BLaER1 treated with 17β-estradiol and CSF1 and Interleukin-3, amounts not matched to agents 10 nM and 100 nM (cell line): ENCODE measurements around the gene NEU2.

Source experiments
- H3K27ac ChIP-seq, 11 experiments: shearing (Covaris generic); formaldehyde crosslinking; 2 replicates each; pipeline ENCODE4 v1.8.1; 2022
- H3K27me3 ChIP-seq, 11 experiments: shearing (Covaris generic); formaldehyde crosslinking; 2 replicates each; pipeline ENCODE4 v1.8.1; 2022
- H3K36me3 ChIP-seq, 11 experiments: shearing (Covaris generic); formaldehyde crosslinking; 2 replicates each; pipeline ENCODE4 v1.8.1; 2022
- H3K4me1 ChIP-seq, 10 experiments: shearing (Covaris generic); formaldehyde crosslinking; 2 replicates each; pipeline ENCODE4 v1.8.1; 2022
- H3K4me2 ChIP-seq, 11 experiments: shearing (Covaris generic); formaldehyde crosslinking; 2 replicates each; pipeline ENCODE4 v1.8.1; 2022
- H3K4me3 ChIP-seq, 10 experiments: shearing (Covaris generic); formaldehyde crosslinking; 2 replicates each; pipeline ENCODE4 v1.8.1; 2022
- H3K9ac ChIP-seq, 11 experiments: shearing (Covaris generic); formaldehyde crosslinking; 2 replicates each; pipeline ENCODE4 v1.8.1; 2022
- H3K9me3 ChIP-seq, 11 experiments: shearing (Covaris generic); formaldehyde crosslinking; replicated peaks in 1 of 11; 2 replicates each; pipeline ENCODE4 v1.8.1; 2022
- H4K20me1 ChIP-seq, 11 experiments: shearing (Covaris generic); formaldehyde crosslinking; 2 replicates each; pipeline ENCODE4 v1.8.1; 2022
- Cebpa-rat ChIP-seq, 11 experiments: shearing (Covaris generic); IDR thresholded peaks; 2 replicates each; pipeline ENCODE4 v1.8.1; 2022

Gene NEU2

GRCh38 chr2:233007270-233007669 lies 25.2 kb upstream of the NEU2 start:
- no peaks in the 10 kb centered on the region for H3K9me3 ChIP-seq
- H4K20me1 ChIP-seq: peaks cover 0 to 13% (median 0%) of the 10 kb centered on the region in 11 experiments; a peak in 1 of 22 replicates
- no peak overlapping the region for H3K9ac ChIP-seq
- no peak for TF ChIP-seq Cebpa-rat (IDR thresholded peaks at IDR 0.05)
- peaks cover 18 to 29% (median 24%) of the 10 kb centered on the region in 10 experiments for H3K4me1 ChIP-seq
- no peak overlapping the region for H3K4me2 ChIP-seq
- no peak overlapping the region for H3K4me3 ChIP-seq
- H3K27ac ChIP-seq: no peak overlapping the region
- no peaks in the 10 kb centered on the region for H3K36me3 ChIP-seq
- H3K27me3 ChIP-seq: no peaks in the 10 kb centered on the region

- Histone ChIP-seq H3K4me1 (peaks cover 22 to 32% (median 29%) of the 10 kb centered on the region in 10 experiments), H4K20me1 (peaks cover 0 to 13% (median 0%) of the 10 kb centered on the region in 11 experiments; a peak in 1 of 22 replicates), H3K9me3 (no peaks in the 10 kb centered on the region), H3K36me3 (no peaks in the 10 kb centered on the region), H3K9ac (no peak overlapping the region), H3K4me3 (no peak overlapping the region), H3K27ac (no peak overlapping the region), H3K4me2 (no peak overlapping the region), H3K27me3 (no peaks in the 10 kb centered on the region)
- no peak for TF ChIP-seq Cebpa-rat (IDR thresholded peaks at IDR 0.05)
Observed at GRCh38 chr2:233007739-233008138, 24.7 kb upstream of the NEU2 start.

- no peak overlapping the region for H3K4me3 ChIP-seq
- no peak overlapping the region for H3K27ac ChIP-seq
- no peak overlapping the region for H3K9ac ChIP-seq
- no peak overlapping the region for H3K4me2 ChIP-seq
- H4K20me1 ChIP-seq: peaks cover 0 to 13% (median 0%) of the 10 kb centered on the region in 11 experiments; a peak in 1 of 22 replicates
- peaks cover 26 to 33% (median 29%) of the 10 kb centered on the region in 10 experiments for H3K4me1 ChIP-seq
- no peaks in the 10 kb centered on the region for H3K9me3 ChIP-seq
- no peaks in the 10 kb centered on the region for H3K36me3 ChIP-seq
- no peak for TF ChIP-seq Cebpa-rat (IDR thresholded peaks at IDR 0.05)
- no peaks in the 10 kb centered on the region for H3K27me3 ChIP-seq
Observed at GRCh38 chr2:233009661-233010060, 22.8 kb upstream of the NEU2 start.

- Histone ChIP-seq H3K9ac (peak overlapping the region in 2 of 11 experiments; percentile 6 to 16; a peak in 3 of 22 replicates), H3K4me2 (peak overlapping the region; percentile 67 to 92 (median 82)), H4K20me1 (peaks cover 0 to 13% (median 0%) of the 10 kb centered on the region in 11 experiments; a peak in 1 of 22 replicates), H3K36me3 (no peaks in the 10 kb centered on the region), H3K4me3 (0 out of 20 replicates have a peak overlapping the region, but pooled peaks of 1 of the 10 experiments have one; percentile 21), H3K4me1 (peaks cover 26 to 33% (median 29%) of the 10 kb centered on the region in 10 experiments), H3K9me3 (no peaks in the 10 kb centered on the region), H3K27me3 (no peaks in the 10 kb centered on the region), H3K27ac (peak overlapping the region in 4 of 11 experiments; percentile 10 to 47 (median 26); a peak in 5 of 22 replicates)
- no peak for TF ChIP-seq Cebpa-rat (IDR thresholded peaks at IDR 0.05)
Observed at GRCh38 chr2:233010569-233011267, 21.8 kb upstream of the NEU2 start.

GRCh38 chr2:233011268-233011650 lies 21.2 kb upstream of the NEU2 start:
- Histone ChIP-seq H3K27me3 (no peaks in the 10 kb centered on the region), H3K4me3 (peak overlapping the region in 1 of 10 experiments; percentile 21; a peak in 1 of 20 replicates), H4K20me1 (peaks cover 0 to 13% (median 0%) of the 10 kb centered on the region in 11 experiments; a peak in 1 of 22 replicates), H3K9ac (peak overlapping the region in 2 of 11 experiments; percentile 6 to 13; a peak in 3 of 22 replicates), H3K36me3 (no peaks in the 10 kb centered on the region), H3K4me2 (peak overlapping the region; percentile 67 to 92 (median 82)), H3K4me1 (peaks cover 26 to 33% (median 29%) of the 10 kb centered on the region in 10 experiments), H3K27ac (peak overlapping the region in 6 of 11 experiments; percentile 10 to 60 (median 44); a peak in 7 of 22 replicates), H3K9me3 (no peaks in the 10 kb centered on the region)
- no peak for TF ChIP-seq Cebpa-rat (IDR thresholded peaks at IDR 0.05)

- Histone ChIP-seq H3K27me3 (no peaks in the 10 kb centered on the region), H4K20me1 (peaks cover 0 to 13% (median 0%) of the 10 kb centered on the region in 11 experiments; a peak in 1 of 22 replicates), H3K4me2 (peak overlapping the region; percentile 67 to 92 (median 82)), H3K36me3 (no peaks in the 10 kb centered on the region), H3K9me3 (no peaks in the 10 kb centered on the region), H3K27ac (peak overlapping the region in 9 of 11 experiments; percentile 10 to 60 (median 44); a peak in 17 of 22 replicates), H3K4me3 (peak overlapping the region in 1 of 10 experiments; percentile 21; a peak in 1 of 20 replicates), H3K4me1 (peaks cover 26 to 33% (median 29%) of the 10 kb centered on the region in 10 experiments), H3K9ac (peak overlapping the region in 4 of 11 experiments; percentile 4 to 38 (median 20); a peak in 3 of 22 replicates)
- TF ChIP-seq Cebpa-rat (IDR thresholded peaks at IDR 0.05): no peak
Observed at GRCh38 chr2:233011702-233012131, 20.8 kb upstream of the NEU2 start.

- H3K4me3 ChIP-seq: 0 out of 20 replicates have a peak overlapping the region, but pooled peaks of 1 of the 10 experiments have one; percentile 23
- H3K9me3 ChIP-seq: peaks cover 0 to 5% (median under 1%) of the 10 kb centered on the region in 11 experiments; a peak in 5 of 22 replicates
- H3K4me1 ChIP-seq: peaks cover 26 to 33% (median 29%) of the 10 kb centered on the region in 10 experiments
- no peaks in the 10 kb centered on the region for H3K36me3 ChIP-seq
- H3K27me3 ChIP-seq: no peaks in the 10 kb centered on the region
- H3K27ac ChIP-seq: peak overlapping the region in 10 of 11 experiments; percentile 2 to 60 (median 41); a peak in 18 of 22 replicates
- H3K9ac ChIP-seq: peak overlapping the region in 5 of 11 experiments; percentile 4 to 38 (median 27); a peak in 3 of 22 replicates
- no peak for TF ChIP-seq Cebpa-rat (IDR thresholded peaks at IDR 0.05)
- peak overlapping the region; percentile 67 to 92 (median 82) for H3K4me2 ChIP-seq
- peaks cover 0 to 13% (median 0%) of the 10 kb centered on the region in 11 experiments; a peak in 1 of 22 replicates for H4K20me1 ChIP-seq
Observed at GRCh38 chr2:233012301-233012971, 20.0 kb upstream of the NEU2 start.

- H3K4me3 ChIP-seq: 0 out of 20 replicates have a peak within 1 kb of the TSS, but pooled peaks of 1 of the 10 experiments have one; percentile 23
- peaks cover 0 to 11% (median 6%) of the 10 kb centered on the region in 11 experiments; a peak in 14 of 22 replicates for H3K9me3 ChIP-seq
- peak within 1 kb of the TSS in 5 of 11 experiments; percentile 4 to 38 (median 27); a peak in 3 of 22 replicates for H3K9ac ChIP-seq
- H3K27me3 ChIP-seq: no peaks in the 10 kb centered on the region
- H3K4me1 ChIP-seq: peaks cover 26 to 33% (median 29%) of the 10 kb centered on the region in 10 experiments
- H4K20me1 ChIP-seq: peaks cover 0 to 13% (median 0%) of the 10 kb centered on the region in 11 experiments; a peak in 1 of 22 replicates
- peak within 1 kb of the TSS; percentile 67 to 92 (median 82) for H3K4me2 ChIP-seq
- no peaks in the 10 kb centered on the region for H3K36me3 ChIP-seq
- H3K27ac ChIP-seq: peak within 1 kb of the TSS in 10 of 11 experiments; percentile 2 to 60 (median 41); a peak in 18 of 22 replicates
- TF ChIP-seq Cebpa-rat (IDR thresholded peaks at IDR 0.05): no peak
Observed at GRCh38 chr2:233013027-233013461, 19.4 kb upstream of the NEU2 start, which contains the start of gene NGEF. Gene NGEF (minus strand): TSS chr2:233013256. CDS start chr2:232974890, 38,366 bp downstream.
